ENCODE results near the gene ACSM4.
"Not testable (repeated sequence)": the region's sequence is repeated elsewhere in the genome, so short reads cannot be mapped to it uniquely, and the experiment has no call there.

ACSM4 gene, protein sequence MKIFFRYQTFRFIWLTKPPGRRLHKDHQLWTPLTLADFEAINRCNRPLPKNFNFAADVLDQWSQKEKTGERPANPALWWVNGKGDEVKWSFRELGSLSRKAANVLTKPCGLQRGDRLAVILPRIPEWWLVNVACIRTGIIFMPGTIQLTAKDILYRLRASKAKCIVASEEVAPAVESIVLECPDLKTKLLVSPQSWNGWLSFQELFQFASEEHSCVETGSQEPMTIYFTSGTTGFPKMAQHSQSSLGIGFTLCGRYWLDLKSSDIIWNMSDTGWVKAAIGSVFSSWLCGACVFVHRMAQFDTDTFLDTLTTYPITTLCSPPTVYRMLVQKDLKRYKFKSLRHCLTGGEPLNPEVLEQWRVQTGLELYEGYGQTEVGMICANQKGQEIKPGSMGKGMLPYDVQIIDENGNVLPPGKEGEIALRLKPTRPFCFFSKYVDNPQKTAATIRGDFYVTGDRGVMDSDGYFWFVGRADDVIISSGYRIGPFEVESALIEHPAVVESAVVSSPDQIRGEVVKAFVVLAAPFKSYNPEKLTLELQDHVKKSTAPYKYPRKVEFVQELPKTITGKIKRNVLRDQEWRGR

DNA sequence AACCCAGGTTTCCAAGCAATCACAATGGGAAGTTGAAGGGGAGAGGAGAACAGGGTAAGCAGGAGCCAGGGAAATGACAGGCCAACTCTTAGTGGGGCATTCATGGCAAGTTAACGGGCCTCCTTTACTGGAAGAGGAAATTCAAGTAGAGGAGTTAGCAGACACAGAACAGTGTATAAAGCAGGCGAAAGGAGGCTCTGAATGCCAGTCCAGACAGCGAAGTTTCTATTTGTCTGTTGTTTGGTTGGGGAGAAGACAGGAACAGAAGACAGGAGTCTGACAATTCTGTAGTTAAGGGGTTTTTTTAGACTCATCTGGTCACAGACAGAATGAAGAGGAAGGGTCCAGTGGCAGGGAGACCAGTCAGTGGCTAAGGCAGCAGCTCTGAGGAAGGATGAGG, at the start of gene ACSM4:
ACSM4 (plus strand) TSS at position 301 of the 400 bp plus-strand sequence. CDS start 260 bp downstream, outside the sequence.
- DNase-seq = no peak

DNA sequence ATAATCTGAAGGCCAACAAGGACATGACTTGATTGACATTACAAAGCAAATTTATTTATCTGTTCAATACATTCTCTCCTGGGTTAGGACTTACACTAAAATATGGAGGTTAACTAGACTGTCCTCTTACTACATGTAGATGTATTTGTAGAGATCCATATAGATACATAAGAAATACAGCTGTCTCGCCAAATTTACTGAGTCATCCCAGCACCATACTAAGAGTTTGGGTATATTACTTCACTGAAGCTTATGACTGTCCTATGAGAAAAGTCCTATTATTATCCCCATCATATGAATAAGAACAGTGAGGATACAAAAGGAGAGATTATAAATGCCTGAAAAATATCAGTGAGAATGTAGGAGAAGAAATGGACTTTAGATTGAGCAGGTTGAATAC, 44.8 kb upstream of the ACSM4 start:
- DNase-seq = no peak

DNA sequence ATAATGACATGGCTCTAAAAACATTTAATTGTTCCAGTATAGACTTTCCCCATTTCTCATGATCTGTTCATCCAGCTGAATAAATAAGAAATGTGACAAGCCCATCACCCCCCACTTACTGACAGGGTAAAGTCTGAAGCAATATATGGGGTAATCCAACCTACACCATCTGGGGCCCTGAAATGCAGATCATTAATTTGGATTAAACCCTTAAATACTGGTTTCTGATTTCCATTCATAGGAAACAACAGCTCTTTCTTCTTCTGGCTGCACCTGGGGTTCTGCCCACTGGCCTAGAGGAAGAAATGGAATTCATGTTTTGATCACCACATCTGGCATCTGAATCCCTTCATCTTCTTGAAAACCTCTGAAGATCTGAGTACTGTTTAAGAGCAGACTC, 39.3 kb upstream of the ACSM4 start:
- no peak for DNase-seq

- no peak for DNase-seq
These were observed 38.6 kb upstream of the ACSM4 start for GRCh38 chr12:7265251-7265650.

DNA sequence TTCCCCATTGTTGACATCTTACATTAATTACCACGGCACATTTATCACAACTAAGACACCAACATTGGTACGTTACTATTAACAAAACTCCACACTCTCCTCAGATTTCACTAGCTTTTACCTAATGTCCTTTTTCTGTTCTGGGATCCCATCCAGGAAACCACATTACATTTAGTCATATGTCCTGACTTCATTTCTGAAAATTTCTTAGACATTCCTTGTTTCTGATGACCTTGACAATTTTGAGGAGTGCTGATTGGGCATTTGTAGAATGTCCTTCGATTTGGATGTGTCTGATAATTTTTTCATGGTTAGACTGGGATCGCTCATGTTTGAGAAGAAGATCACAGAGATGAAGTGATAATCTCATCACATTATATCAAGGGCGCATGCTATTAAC, 34.6 kb upstream of the ACSM4 start:
- no peak for DNase-seq

- DNase-seq = no peak
These were observed 31.9 kb upstream of the ACSM4 start for GRCh38 chr12:7271893-7272514.

- DNase-seq = not testable (repeated sequence)
These were observed 28.4 kb upstream of the ACSM4 start for GRCh38 chr12:7275482-7275881.

DNA sequence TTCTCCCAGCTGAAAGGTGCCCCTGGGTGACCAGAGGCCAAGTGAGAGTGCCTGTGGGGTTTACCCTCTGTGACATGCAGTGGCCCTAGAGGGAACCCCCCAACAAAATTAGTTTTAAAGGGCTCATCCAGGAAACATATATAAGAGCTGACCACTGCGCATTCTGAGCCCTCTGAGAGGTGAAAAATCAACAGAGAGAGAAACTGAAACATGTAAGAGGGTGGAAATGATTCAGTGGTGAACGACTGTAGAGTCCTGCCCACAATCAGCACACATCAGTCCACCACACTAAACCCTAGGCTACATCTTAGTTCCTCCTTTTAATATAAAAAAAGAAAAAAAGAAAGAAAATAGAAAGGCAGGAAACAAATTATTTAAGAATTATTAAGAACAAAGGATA, 21.0 kb upstream of the ACSM4 start:
- no peak for DNase-seq

DNA sequence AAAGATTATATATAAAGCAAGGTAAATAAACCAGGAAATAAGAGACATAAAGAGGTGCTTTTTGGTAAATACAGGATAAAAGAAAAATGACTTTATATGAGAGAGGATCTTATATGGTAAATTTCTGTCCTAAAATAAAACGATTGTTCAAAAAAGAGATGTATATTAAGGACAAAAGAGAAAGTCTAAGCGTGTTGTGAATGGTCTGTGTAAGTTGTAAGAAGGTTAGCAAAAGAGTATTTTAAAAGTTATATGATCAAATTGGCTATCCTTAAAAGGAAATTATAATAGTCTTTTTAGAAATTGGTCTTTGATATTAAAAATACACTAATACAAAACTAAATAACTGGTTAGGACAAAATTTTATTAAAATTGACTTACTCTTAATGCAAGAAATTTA, 14.1 kb upstream of the ACSM4 start:
- no peak for DNase-seq

DNA sequence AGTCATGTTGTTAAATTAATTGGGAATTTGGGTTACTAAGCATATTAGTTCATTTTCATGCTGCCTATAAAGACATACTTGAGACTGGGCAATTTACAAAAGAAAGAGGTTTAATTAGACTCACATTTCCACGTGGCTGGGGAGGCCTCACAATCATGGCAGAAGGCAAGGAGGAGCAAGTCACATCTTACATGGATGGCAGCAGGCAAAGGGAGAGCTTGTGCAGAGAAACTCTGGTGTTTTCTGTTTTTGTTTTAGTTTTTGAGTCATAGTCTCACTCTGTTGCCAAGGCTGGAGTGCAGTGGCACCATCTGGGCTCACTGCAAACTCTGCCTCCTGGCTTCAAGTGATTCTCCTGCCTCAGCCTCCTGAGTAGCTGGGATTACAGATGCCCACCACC, 13.3 kb upstream of the ACSM4 start:
- DNase-seq = not testable (repeated sequence)

DNA sequence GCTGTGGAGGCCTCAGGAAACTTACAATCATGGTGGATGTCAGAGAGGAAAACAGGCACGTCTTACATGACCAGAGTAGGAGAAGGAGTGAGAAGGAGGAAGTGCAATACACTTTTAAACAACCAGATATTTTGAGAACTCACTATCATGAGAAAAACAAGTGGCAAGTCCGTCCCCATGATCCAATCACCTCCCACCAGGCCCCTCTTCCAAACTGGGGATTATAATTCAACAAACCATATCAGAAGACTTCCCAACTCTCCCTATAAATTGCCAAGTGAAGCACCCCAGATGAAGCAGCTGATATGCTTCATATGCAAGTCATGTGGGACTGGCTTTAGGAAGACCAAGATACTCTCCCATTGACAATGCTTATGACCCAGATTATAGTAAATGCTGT, 11.6 kb upstream of the ACSM4 start:
- no peak for DNase-seq

GRCh38 chr12:7293670-7294069, 10.2 kb upstream of the ACSM4 start:
- DNase-seq = no peak

- DNase-seq = no peak
These were observed 8.3 kb upstream of the ACSM4 start for GRCh38 chr12:7295529-7295928.

GRCh38 chr12:7297865-7298264, 6.0 kb upstream of the ACSM4 start:
- DNase-seq = no peak

DNA sequence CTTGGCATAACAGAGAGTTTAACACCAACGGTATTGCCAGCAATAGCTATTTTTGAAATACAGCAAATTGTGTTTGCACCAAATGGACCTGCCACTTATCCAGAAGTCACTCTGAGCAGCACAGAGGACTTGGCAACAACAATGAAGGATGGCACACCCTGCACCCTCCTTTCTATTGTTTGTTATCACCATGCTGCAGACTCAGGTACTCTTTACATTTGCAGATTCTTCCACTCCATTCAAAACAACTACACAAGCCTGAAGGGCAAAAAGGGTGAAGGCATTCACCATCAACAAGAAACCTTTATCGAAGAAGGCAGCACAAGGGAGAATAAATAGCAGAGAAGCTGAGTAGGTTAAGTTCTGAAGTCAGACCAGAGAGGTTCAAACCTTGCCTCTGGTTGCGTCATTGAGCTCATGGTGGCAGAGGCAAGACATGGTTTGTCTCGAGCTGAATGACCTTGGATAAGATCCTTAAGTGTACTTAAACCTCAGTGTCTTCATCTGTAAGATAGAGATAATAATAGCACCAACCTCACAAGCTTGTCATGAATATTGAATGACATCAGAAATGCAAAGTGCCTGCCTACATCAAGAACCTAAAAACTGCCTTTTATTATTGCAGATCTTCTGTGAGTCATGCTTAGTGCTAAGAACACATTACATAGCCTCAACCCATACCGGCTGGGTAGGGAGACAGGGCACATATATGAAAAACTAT, 1.4 kb upstream of the ACSM4 start:
- no peak for DNase-seq

GRCh38 chr12:7303230-7303629, 642 bp upstream of the ACSM4 start:
- no peak for DNase-seq

DNA sequence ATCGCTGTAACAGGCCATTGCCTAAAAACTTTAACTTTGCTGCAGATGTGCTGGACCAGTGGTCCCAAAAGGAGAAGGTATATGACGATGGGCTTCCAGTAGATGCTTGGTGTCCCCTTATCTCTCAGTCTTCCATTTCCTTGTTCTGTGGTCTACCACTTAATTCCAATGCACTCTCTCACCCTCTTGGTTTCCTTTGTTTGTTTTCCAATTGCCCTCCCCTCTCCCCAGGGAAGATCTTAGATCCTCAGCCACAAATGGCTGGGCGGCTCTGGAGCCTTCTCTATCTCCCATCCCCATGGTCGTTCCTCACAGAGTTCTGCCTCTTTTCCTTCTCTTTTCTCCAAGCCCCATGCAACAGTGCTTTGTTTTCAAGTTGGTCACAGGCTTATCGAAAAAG, 584 bp downstream of the ACSM4 start:
- no peak for DNase-seq

DNA sequence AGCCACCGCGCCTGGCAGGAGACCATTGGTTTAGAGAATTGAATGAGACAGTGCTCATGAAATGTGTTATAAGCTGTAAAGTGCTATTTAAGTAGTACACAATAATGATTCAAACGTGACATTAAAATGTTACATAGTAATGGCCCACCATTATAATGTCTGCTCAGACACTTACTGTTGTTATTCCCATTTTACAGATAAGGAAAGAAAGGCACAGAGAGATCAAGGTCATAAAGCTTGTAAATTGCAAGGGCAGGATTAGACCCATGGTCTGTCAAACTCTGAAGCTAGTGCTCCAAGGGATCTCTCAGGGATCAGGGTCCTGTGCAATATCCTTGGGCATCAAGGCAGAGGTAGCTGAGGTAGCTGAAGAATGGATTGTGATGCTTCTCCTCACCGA, 6.2 kb downstream of the ACSM4 start:
- no peak for DNase-seq

DNA sequence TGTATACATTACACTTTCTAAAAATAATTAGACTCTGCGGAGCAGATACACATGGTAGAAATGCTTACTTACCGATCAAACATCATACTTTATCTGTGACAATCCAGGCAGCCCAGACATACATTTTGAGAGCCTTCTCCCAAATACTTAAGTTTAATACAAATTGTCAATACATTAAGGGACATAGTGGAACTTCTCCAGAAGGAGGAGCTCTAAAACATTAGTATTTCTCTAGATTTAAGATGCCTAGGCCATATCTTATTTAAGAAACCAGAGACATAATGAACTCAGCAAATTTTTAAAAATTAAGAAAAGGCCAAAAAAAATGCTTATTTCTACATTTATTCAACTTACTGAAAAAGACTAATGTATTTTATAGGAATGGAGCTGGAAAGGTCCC, 16.1 kb downstream of the ACSM4 start:
- DNase-seq = no peak

DNA sequence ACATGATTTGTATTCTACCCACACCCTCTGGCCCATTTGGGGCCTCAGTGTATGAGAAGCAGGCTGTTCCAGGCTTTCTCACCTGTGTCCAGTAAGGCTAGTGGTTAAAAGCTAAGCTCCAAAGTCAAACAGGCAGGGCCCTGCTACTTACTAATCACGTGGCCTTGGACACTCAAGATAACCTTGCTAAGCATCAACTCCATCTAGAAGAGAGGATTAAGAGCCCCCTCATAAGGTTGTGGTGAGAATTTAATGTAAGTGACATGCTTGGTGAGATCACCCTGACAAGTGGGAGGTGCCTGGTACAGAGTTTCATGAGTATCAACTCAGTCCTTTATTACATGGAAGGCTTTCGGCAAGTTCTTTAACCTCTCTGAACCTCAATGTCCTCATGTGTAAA, 17.8 kb downstream of the ACSM4 start:
- DNase-seq = no peak

DNA sequence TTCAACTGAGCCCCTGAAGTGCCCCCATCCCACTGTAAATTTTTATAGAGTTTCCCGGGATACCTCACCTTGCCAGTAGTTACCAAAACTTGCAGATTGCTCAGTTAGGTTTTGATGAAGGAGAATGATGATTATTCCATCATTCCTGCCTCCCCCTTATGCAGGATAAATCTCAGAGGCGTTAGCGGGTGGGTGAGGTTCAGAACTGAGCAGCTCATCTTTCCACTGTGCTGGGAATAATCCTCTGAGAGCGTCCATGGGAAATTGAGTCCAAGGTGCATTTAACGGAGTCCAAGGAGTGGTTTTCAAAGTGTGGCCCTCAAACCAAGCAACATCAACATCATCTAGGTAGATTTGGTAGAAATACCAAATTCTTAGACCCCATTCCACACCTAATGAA, 18.7 kb downstream of the ACSM4 start:
- no peak for DNase-seq

- DNase-seq = no peak
These were observed 20.3 kb downstream of the ACSM4 start for GRCh38 chr12:7324176-7324575.

DNA sequence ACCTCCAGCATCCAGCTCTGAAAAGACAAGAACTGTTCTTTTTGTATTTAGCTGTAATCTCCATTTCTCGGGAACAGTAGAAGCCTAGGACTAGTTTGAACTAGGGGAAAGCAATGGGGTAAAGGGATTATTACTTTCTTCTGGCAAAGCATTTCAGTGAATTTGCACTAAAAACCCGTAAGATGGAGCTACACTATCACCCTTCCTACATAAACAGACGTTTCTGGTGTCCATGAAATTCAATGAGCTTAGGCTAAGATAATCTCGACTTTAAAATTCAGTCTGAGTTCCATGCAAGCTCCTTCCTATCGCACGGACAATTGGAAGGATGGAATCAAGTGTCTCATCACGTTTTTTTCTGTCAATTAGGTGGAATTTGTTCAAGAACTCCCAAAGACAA, 24.0 kb downstream of the ACSM4 start:
- DNase-seq = no peak

DNA sequence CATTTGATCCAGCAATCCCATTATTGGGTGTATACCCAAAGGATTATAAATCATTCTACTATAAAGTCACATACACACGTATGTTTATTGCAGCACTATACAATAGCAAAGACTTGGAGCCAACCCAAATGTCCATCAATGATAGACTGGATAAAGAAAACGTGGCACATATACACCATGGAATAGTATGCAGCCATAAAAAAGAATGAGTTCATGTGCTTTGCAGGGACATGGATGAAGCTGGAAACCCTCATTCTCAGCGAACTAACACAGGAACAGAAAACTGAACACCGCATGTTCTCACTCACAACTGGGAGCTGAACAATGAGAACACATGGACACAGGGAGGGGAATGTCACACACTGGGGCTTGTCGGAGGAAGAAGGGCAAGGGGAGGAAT, 33.9 kb downstream of the ACSM4 start:
- not testable (repeated sequence) for DNase-seq

Measured in femur (tissue), 1 donor.